PC-3 (cell line): ENCODE data around the gene SLC4A2. TPM values are rescaled to one million over a fixed set of nuclear protein-coding genes. Genes with fewer than 3 reads are reported as not detected.
"Not testable (repeated sequence)": the region's sequence is repeated elsewhere in the genome, so short reads cannot be mapped to it uniquely, and the experiment has no call there.

Source experiments
- ATAC-seq: fragments of 200-7000 bp; cut with Tn5 transposase; 2 replicates; pipeline ENCODE4 v1.9.1; 2020; ENCODE audit warnings: mild to moderate bottlenecking, moderate library complexity
- BruUV-seq: library from RNA; stranded (reverse); fragments of 400-500 nt; replicated peaks from 2 replicates; lab custom pipeline; 2021; lab: Mats Ljungman, UMichigan
- CTCF ChIA-PET: fragments of 300-600 bp; sonication (Branson Sonifier 250); formaldehyde crosslinking; loops from one replicate; lab custom pipeline; 2022; ENCODE audit warnings: antibody characterized with exemption; lab: Charles Lee
- POLR2A ChIA-PET: fragments of 300-600 bp; sonication (Branson Sonifier 250); formaldehyde crosslinking; loops from one replicate; lab custom pipeline; 2022; ENCODE audit warnings: antibody characterized with exemption; ENCODE audit not compliant: unreplicated experiment; lab: Charles Lee
- DNase-seq: peaks from one replicate; pipeline ENCODE4 v3.0.0-alpha.2; 2015
- H2AFZ ChIP-seq: fragments of 300-600 bp; sonication (generic); 2 replicates; pipeline ENCODE4 v1.6.0; 2016; ENCODE audit warnings: antibody characterized with exemption, low read length
- H3F3A ChIP-seq: fragments of 300-600 bp; sonication (generic); one replicate; pipeline ENCODE4 v1.6.0; 2017; ENCODE audit warnings: antibody characterized with exemption, low read length, control low read depth, mild to moderate bottlenecking; ENCODE audit not compliant: unreplicated experiment
- H3K27ac ChIP-seq: fragments of 300-600 bp; sonication (generic); 2 replicates; pipeline ENCODE4 v1.5.1; 2016; ENCODE audit warnings: mild to moderate bottlenecking, low read length
- H3K27me3 ChIP-seq: fragments of 300-600 bp; sonication (generic); 2 replicates; pipeline ENCODE4 v1.6.1; 2016; ENCODE audit warnings: low read length, mixed read lengths
- H3K36me3 ChIP-seq: fragments of 300-600 bp; sonication (generic); 2 replicates; pipeline ENCODE4 v1.6.1; 2016; ENCODE audit warnings: low read depth, mixed run types, low read length, mixed read lengths
- H3K4me1 ChIP-seq: fragments of 300-600 bp; sonication (generic); 2 replicates; pipeline ENCODE4 v1.5.1; 2016; ENCODE audit warnings: low read length; ENCODE audit not compliant: insufficient read depth
- H3K4me2 ChIP-seq: fragments of 300-600 bp; sonication (generic); 2 replicates; pipeline ENCODE4 v1.6.0; 2016; ENCODE audit warnings: low read length
- H3K4me3 ChIP-seq: fragments of 300-600 bp; sonication (generic); 2 replicates; pipeline ENCODE4 v1.5.1; 2016; ENCODE audit warnings: mild to moderate bottlenecking, low read length, mixed read lengths
- H3K79me2 ChIP-seq: fragments of 300-600 bp; sonication (generic); 2 replicates; pipeline ENCODE4 v1.6.1; 2017; ENCODE audit warnings: low read length, mixed read lengths
- H3K9ac ChIP-seq: fragments of 300-600 bp; sonication (generic); 2 replicates; pipeline ENCODE4 v1.6.0; 2016; ENCODE audit warnings: mild to moderate bottlenecking, low read length
- H3K9me2 ChIP-seq: fragments of 300-600 bp; sonication (generic); replicated peaks from 2 replicates; pipeline ENCODE4 v1.6.1; 2016; ENCODE audit warnings: mixed run types, low read length, mixed read lengths
- H3K9me3 ChIP-seq: fragments of 300-600 bp; sonication (generic); 2 replicates; pipeline ENCODE4 v1.6.1; 2016; ENCODE audit warnings: low read length, mixed read lengths
- H4K20me1 ChIP-seq: fragments of 300-600 bp; sonication (generic); 2 replicates; pipeline ENCODE4 v1.6.1; 2016; ENCODE audit warnings: low read length, mixed read lengths
- CTCF ChIP-seq: fragments of 300-600 bp; sonication (generic); conservative IDR thresholded peaks from 2 replicates; pipeline ENCODE4 v1.5.1; 2017; ENCODE audit warnings: antibody characterized with exemption, low read depth, mild to moderate bottlenecking, low read length
- EZH2 ChIP-seq: fragments of 300-600 bp; sonication (generic); IDR thresholded peaks from one replicate; pipeline ENCODE4 v1.6.1; 2017; ENCODE audit warnings: antibody characterized with exemption, mild to moderate bottlenecking, low read length; ENCODE audit not compliant: unreplicated experiment
- EZH2phosphoT487 ChIP-seq: fragments of 300-600 bp; sonication (generic); IDR thresholded peaks from 2 replicates; pipeline ENCODE4 v1.6.1; 2018; ENCODE audit warnings: mild to moderate bottlenecking, antibody characterized with exemption, low read length, borderline replicate concordance
- intact Hi-C: fragments of 100-400 bp; cut with micrococcal nuclease; formaldehyde crosslinking; loops from 2 replicates; pipeline ENCODE4 v1.9.0; 2023
- total RNA-seq: library from RNA; depleted of rRNA; stranded (reverse); fragments of >200 nt; gene quantifications from 2 replicates; pipeline ENCODE4 v1.2.3, GENCODE V29; 2014

The SLC4A2 gene
- total RNA-seq, 1 experiment from 2014 or later: 284 TPM

GRCh38 chr7:151040616-151041375 lies 18.6 kb upstream of the SLC4A2 start:
- H3K36me3 ChIP-seq: no peaks in the 10 kb centered on the region; the same call in 1 of the 2 replicates
- no TSS peak for BruUV-seq
- H2AFZ ChIP-seq: no peak overlapping the region
- ChIA-PET POLR2A (no interaction called here), CTCF (no interaction called here)
- H3K9me3 ChIP-seq: no peaks in the 10 kb centered on the region
- H3K4me2 ChIP-seq: no peak overlapping the region
- no peaks in the 10 kb centered on the region for H3K27me3 ChIP-seq
- H3K9me2 ChIP-seq: no peaks in the 10 kb centered on the region
- no peaks in the 10 kb centered on the region for H3K79me2 ChIP-seq
- intact Hi-C loops: no loop called here
- ATAC-seq (no peak), DNase-seq (no peak)
- no peak overlapping the region for H3K27ac ChIP-seq
- H3K9ac ChIP-seq: no peak overlapping the region
- H3K4me1 ChIP-seq: peaks cover 18% of the 10 kb centered on the region
- TF ChIP-seq EZH2 (no peak), CTCF (no peak), EZH2phosphoT487 (no peak)
- H3F3A ChIP-seq: no peaks in the 10 kb centered on the region
- H4K20me1 ChIP-seq: no peaks in the 10 kb centered on the region
- no peak overlapping the region for H3K4me3 ChIP-seq

- H3K9me2 ChIP-seq, H4K20me1 ChIP-seq, H3K4me2 ChIP-seq, H3K79me2 ChIP-seq, BruUV-seq, H3F3A ChIP-seq, H3K27ac ChIP-seq, H3K9ac ChIP-seq, CTCF ChIA-PET, POLR2A ChIA-PET, ATAC-seq, H2AFZ ChIP-seq, H3K9me3 ChIP-seq, H3K36me3 ChIP-seq, H3K27me3 ChIP-seq, H3K4me3 ChIP-seq, DNase-seq, intact Hi-C loops: not testable (repeated sequence)
- peaks cover 27% of the 10 kb centered on the region for H3K4me1 ChIP-seq
Measured at GRCh38 chr7:151043449-151043848, 15.9 kb upstream of the SLC4A2 start.

- POLR2A ChIA-PET: no interaction called here
- Histone ChIP-seq H3K9ac (no peak overlapping the region), H3K27me3 (no peaks in the 10 kb centered on the region), H3K4me2 (no peak overlapping the region), H3K79me2 (no peaks in the 10 kb centered on the region), H4K20me1 (no peaks in the 10 kb centered on the region), H3K9me2 (no peaks in the 10 kb centered on the region), H3K4me3 (no peak overlapping the region), H3K27ac (no peak overlapping the region), H3K9me3 (no peaks in the 10 kb centered on the region), H3F3A (no peaks in the 10 kb centered on the region), H3K4me1 (peaks cover 22% of the 10 kb centered on the region), H3K36me3 (no peaks in the 10 kb centered on the region), H2AFZ (no peak overlapping the region)
- no TSS peak for BruUV-seq
- no peak for DNase-seq
- intact Hi-C loops: no loop called here
- no peak for ATAC-seq
- TF ChIP-seq CTCF: no peak
- TF ChIP-seq EZH2phosphoT487: no peak
- no peak for TF ChIP-seq EZH2
- CTCF ChIA-PET: no interaction called here
Measured at GRCh38 chr7:151043959-151044358, 15.4 kb upstream of the SLC4A2 start.
